IMR-90 (cell line): ENCODE data around the gene BACE1.

Source experiments
- CEBPB ChIP-seq: IDR thresholded peaks from 2 replicates; pipeline ENCODE4 v1.6.1; 2012; ENCODE audit warnings: low read depth, low read length, improper control_type of control experiment
- CTCF ChIP-seq: conservative IDR thresholded peaks from 2 replicates; pipeline ENCODE4 v1.5.1; 2012; ENCODE audit warnings: mild to moderate bottlenecking, low read depth, low read length, improper control_type of control experiment
- POLR2A ChIP-seq: IDR thresholded peaks from 2 replicates; pipeline ENCODE4 v1.6.1; 2012; ENCODE audit warnings: mild to moderate bottlenecking, low read depth, low read length

- TF ChIP-seq CTCF (no peak), POLR2A (no peak), CEBPB (no peak)
These were observed 12.3 kb downstream of the BACE1 start for GRCh38 chr11:117303646-117304315.
